Measurements from ENCODE around the gene TMEM184B.
"Not testable (repeated sequence)": the region's sequence is repeated elsewhere in the genome, so short reads cannot be mapped to it uniquely, and the experiment has no call there.

GRCh38 chr22:38177571-38177925 is 95.3 kb downstream of the TMEM184B start:
- not testable (repeated sequence) for TF ChIP-seq CHD2 (IDR thresholded peaks at IDR 0.05; ENCODE audit: low read length, partially characterized antibody); EP300 (IDR thresholded peaks at IDR 0.05); SMC3 (IDR thresholded peaks at IDR 0.05); RFX5 (IDR thresholded peaks at IDR 0.05)
